PC-3 (cell line): Measurements from ENCODE around the gene SEC14L1. TPM values are rescaled to one million over a fixed set of nuclear protein-coding genes. Genes with fewer than 3 reads are reported as not detected.

Experiments used
- ATAC-seq: fragments of 200-7000 bp; cut with Tn5 transposase; 2 replicates; pipeline ENCODE4 v1.9.1; 2020; ENCODE audit warnings: mild to moderate bottlenecking, moderate library complexity
- BruUV-seq: library from RNA; stranded (reverse); fragments of 400-500 nt; replicated peaks from 2 replicates; lab custom pipeline; 2021; lab: Mats Ljungman, UMichigan
- CTCF ChIA-PET: fragments of 300-600 bp; sonication (Branson Sonifier 250); formaldehyde crosslinking; loops from one replicate; lab custom pipeline; 2022; ENCODE audit warnings: antibody characterized with exemption; lab: Charles Lee
- POLR2A ChIA-PET: fragments of 300-600 bp; sonication (Branson Sonifier 250); formaldehyde crosslinking; loops from one replicate; lab custom pipeline; 2022; ENCODE audit warnings: antibody characterized with exemption; ENCODE audit not compliant: unreplicated experiment; lab: Charles Lee
- DNase-seq: peaks from one replicate; pipeline ENCODE4 v3.0.0-alpha.2; 2015
- H2AFZ ChIP-seq: fragments of 300-600 bp; sonication (generic); 2 replicates; pipeline ENCODE4 v1.6.0; 2016; ENCODE audit warnings: antibody characterized with exemption, low read length
- H3F3A ChIP-seq: fragments of 300-600 bp; sonication (generic); one replicate; pipeline ENCODE4 v1.6.0; 2017; ENCODE audit warnings: antibody characterized with exemption, low read length, control low read depth, mild to moderate bottlenecking; ENCODE audit not compliant: unreplicated experiment
- H3K27ac ChIP-seq: fragments of 300-600 bp; sonication (generic); 2 replicates; pipeline ENCODE4 v1.5.1; 2016; ENCODE audit warnings: mild to moderate bottlenecking, low read length
- H3K27me3 ChIP-seq: fragments of 300-600 bp; sonication (generic); 2 replicates; pipeline ENCODE4 v1.6.1; 2016; ENCODE audit warnings: low read length, mixed read lengths
- H3K36me3 ChIP-seq: fragments of 300-600 bp; sonication (generic); 2 replicates; pipeline ENCODE4 v1.6.1; 2016; ENCODE audit warnings: low read depth, mixed run types, low read length, mixed read lengths
- H3K4me1 ChIP-seq: fragments of 300-600 bp; sonication (generic); 2 replicates; pipeline ENCODE4 v1.5.1; 2016; ENCODE audit warnings: low read length; ENCODE audit not compliant: insufficient read depth
- H3K4me2 ChIP-seq: fragments of 300-600 bp; sonication (generic); 2 replicates; pipeline ENCODE4 v1.6.0; 2016; ENCODE audit warnings: low read length
- H3K4me3 ChIP-seq: fragments of 300-600 bp; sonication (generic); 2 replicates; pipeline ENCODE4 v1.5.1; 2016; ENCODE audit warnings: mild to moderate bottlenecking, low read length, mixed read lengths
- H3K79me2 ChIP-seq: fragments of 300-600 bp; sonication (generic); 2 replicates; pipeline ENCODE4 v1.6.1; 2017; ENCODE audit warnings: low read length, mixed read lengths
- H3K9ac ChIP-seq: fragments of 300-600 bp; sonication (generic); 2 replicates; pipeline ENCODE4 v1.6.0; 2016; ENCODE audit warnings: mild to moderate bottlenecking, low read length
- H3K9me2 ChIP-seq: fragments of 300-600 bp; sonication (generic); replicated peaks from 2 replicates; pipeline ENCODE4 v1.6.1; 2016; ENCODE audit warnings: mixed run types, low read length, mixed read lengths
- H3K9me3 ChIP-seq: fragments of 300-600 bp; sonication (generic); 2 replicates; pipeline ENCODE4 v1.6.1; 2016; ENCODE audit warnings: low read length, mixed read lengths
- H4K20me1 ChIP-seq: fragments of 300-600 bp; sonication (generic); 2 replicates; pipeline ENCODE4 v1.6.1; 2016; ENCODE audit warnings: low read length, mixed read lengths
- CTCF ChIP-seq: fragments of 300-600 bp; sonication (generic); conservative IDR thresholded peaks from 2 replicates; pipeline ENCODE4 v1.5.1; 2017; ENCODE audit warnings: antibody characterized with exemption, low read depth, mild to moderate bottlenecking, low read length
- EZH2 ChIP-seq: fragments of 300-600 bp; sonication (generic); IDR thresholded peaks from one replicate; pipeline ENCODE4 v1.6.1; 2017; ENCODE audit warnings: antibody characterized with exemption, mild to moderate bottlenecking, low read length; ENCODE audit not compliant: unreplicated experiment
- EZH2phosphoT487 ChIP-seq: fragments of 300-600 bp; sonication (generic); IDR thresholded peaks from 2 replicates; pipeline ENCODE4 v1.6.1; 2018; ENCODE audit warnings: mild to moderate bottlenecking, antibody characterized with exemption, low read length, borderline replicate concordance
- intact Hi-C: fragments of 100-400 bp; cut with micrococcal nuclease; formaldehyde crosslinking; loops from 2 replicates; pipeline ENCODE4 v1.9.0; 2023
- total RNA-seq: library from RNA; depleted of rRNA; stranded (reverse); fragments of >200 nt; gene quantifications from 2 replicates; pipeline ENCODE4 v1.2.3, GENCODE V29; 2014

Gene SEC14L1
- total RNA-seq, 1 experiment from 2014 or later: 39.8 TPM

GRCh38 chr17:77206158-77206956, 65.6 kb downstream of the SEC14L1 start:
- peaks cover 76% of the 10 kb centered on the region for H3K36me3 ChIP-seq
- H2AFZ ChIP-seq: no peak overlapping the region
- no peaks in the 10 kb centered on the region for H3K9me3 ChIP-seq
- TF ChIP-seq EZH2 (no peak), EZH2phosphoT487 (no peak), CTCF (no peak)
- H3K4me3 ChIP-seq: no peak overlapping the region
- no peak overlapping the region for H3K27ac ChIP-seq
- ATAC-seq (no peak; the same call in 1 of the 2 replicates), DNase-seq (no peak)
- no peaks in the 10 kb centered on the region for H3K27me3 ChIP-seq
- H3K4me1 ChIP-seq: no peaks in the 10 kb centered on the region
- BruUV-seq: no TSS peak
- H3K79me2 ChIP-seq: no peaks in the 10 kb centered on the region
- no peaks in the 10 kb centered on the region for H3F3A ChIP-seq
- POLR2A ChIA-PET: no interaction called here
- intact Hi-C loops: loop anchor here (5.0 kb wide), 1 partner anchor 119 kb away; no protein-coding TSS in a partner anchor
- CTCF ChIA-PET: no interaction called here
- H3K9me2 ChIP-seq: no peaks in the 10 kb centered on the region
- no peaks in the 10 kb centered on the region for H4K20me1 ChIP-seq
- H3K9ac ChIP-seq: no peak overlapping the region
- no peak overlapping the region for H3K4me2 ChIP-seq

GRCh38 chr17:77207689-77208216, 67.0 kb downstream of the SEC14L1 start:
- Histone ChIP-seq H3K4me2 (no peak overlapping the region), H3K27ac (no peak overlapping the region), H3K36me3 (peaks cover 83% of the 10 kb centered on the region), H3K27me3 (no peaks in the 10 kb centered on the region), H4K20me1 (no peaks in the 10 kb centered on the region), H2AFZ (no peak overlapping the region), H3K9me3 (no peaks in the 10 kb centered on the region), H3K9me2 (no peaks in the 10 kb centered on the region), H3K4me1 (no peaks in the 10 kb centered on the region), H3K79me2 (no peaks in the 10 kb centered on the region), H3K4me3 (no peak overlapping the region), H3F3A (no peaks in the 10 kb centered on the region), H3K9ac (no peak overlapping the region)
- CTCF ChIA-PET: no interaction called here
- DNase-seq (no peak), ATAC-seq (no peak)
- intact Hi-C loops: loop anchor here (5.0 kb wide), 1 partner anchor 120 kb away; no protein-coding TSS in a partner anchor
- POLR2A ChIA-PET: interaction anchor here (0.6 kb wide), 1 partner anchor 82 kb away, joined by 12 read pairs; no protein-coding TSS in a partner anchor
- TF ChIP-seq EZH2phosphoT487 (no peak), EZH2 (no peak), CTCF (no peak)
- no TSS peak for BruUV-seq
